Esophagus muscularis mucosa (tissue), 4 donors: ENCODE results near the gene FGF11. TPM values are rescaled to one million over a fixed set of nuclear protein-coding genes. Genes with fewer than 3 reads are reported as not detected.
"Not testable (repeated sequence)": the region's sequence is repeated elsewhere in the genome, so short reads cannot be mapped to it uniquely, and the experiment has no call there.

ENCODE experiments used
- DNase-seq: peaks from one replicate; pipeline ENCODE4 v3.0.0-alpha.2; 2017; ENCODE audit errors: extremely low spot score
- H3K27ac ChIP-seq, 4 donors: fragments of 200-600 bp; sonication (generic); replicated peaks in 1 of 4; 1 replicate in 3 of 4; 2 replicates in 1 of 4; pipeline ENCODE4 v1.5.1; 2016 to 2019; ENCODE audit warnings: mild to moderate bottlenecking in 1 of 4
- H3K27me3 ChIP-seq, 4 donors: fragments of 200-600 bp; sonication (generic); one replicate each; pipeline versions ENCODE4 v1.5.1 to v1.6.0; 2016 to 2019
- H3K36me3 ChIP-seq, 4 donors: fragments of 200-600 bp; sonication (generic); one replicate each; pipeline ENCODE4 v1.5.1; 2016 to 2019
- H3K4me1 ChIP-seq, 4 donors: fragments of 200-600 bp; sonication (generic); one replicate each; pipeline ENCODE4 v1.5.1; 2016 to 2019
- H3K4me3 ChIP-seq, 4 donors: fragments of 200-600 bp; sonication (generic); 1 replicate in 2 of 4; 2 replicates in 2 of 4; pipeline ENCODE4 v1.5.1; 2016 to 2019; ENCODE audit warnings: mild to moderate bottlenecking in 4 of 4, moderate library complexity in 1 of 4
- H3K9me3 ChIP-seq, 4 donors: fragments of 200-600 bp; sonication (generic); 1 replicate in 3 of 4; 2 replicates in 1 of 4; pipeline ENCODE4 v1.5.1; 2016 to 2019
- CTCF ChIP-seq, 3 experiments: fragments of 200-600 bp in 2 of 3; fragments of 450-650 bp in 1 of 3; sonication (generic) in 2 of 3; IDR thresholded peaks; one replicate each; pipeline ENCODE4 v1.5.1; 2017 to 2019; ENCODE audit warnings: antibody characterized with exemption in 3 of 3, mild to moderate bottlenecking in 2 of 3, moderate library complexity in 1 of 3
- EP300 ChIP-seq: sonication (generic); formaldehyde crosslinking; IDR thresholded peaks from one replicate; pipeline ENCODE4 v1.6.1; 2017; ENCODE audit warnings: antibody characterized with exemption
- POLR2A ChIP-seq: fragments of 450-650 bp; IDR thresholded peaks from one replicate; pipeline ENCODE4 v1.6.1; 2017; ENCODE audit warnings: antibody characterized with exemption, moderate library complexity, mild to moderate bottlenecking, low read depth
- POLR2AphosphoS5 ChIP-seq, 2 donors: sonication (generic); formaldehyde crosslinking; IDR thresholded peaks; one replicate each; pipeline ENCODE4 v1.6.1; 2017; ENCODE audit warnings: antibody characterized with exemption in 2 of 2
- WGBS: methylation state at CpG from one replicate; pipeline ENCODE4 v1.1.5; 2018; 5-methylcytosine and 5-hydroxymethylcytosine counted together
- intact Hi-C: fragments of 100-400 bp; cut with DNase I; formaldehyde crosslinking; loops from one replicate; pipeline ENCODE4 v1.15.1; 2023
- total RNA-seq, 4 donors: library from RNA; depleted of rRNA; stranded (reverse); fragments of >200 nt; gene quantifications; one replicate each; pipeline versions ENCODE4 v1.1.0 to v1.2.1, GENCODE V29; 2016

Gene FGF11
- total RNA-seq, 4 donors from 2014 or later: 0.50 to 1.9 (median 1.3) TPM; not detected in 1

- TF ChIP-seq CTCF (IDR thresholded peaks at IDR 0.05) (no peak), EP300 (no peak), POLR2AphosphoS5 (IDR thresholded peaks at IDR 0.05) (no peak), POLR2A (no peak)
- DNase-seq: no peak
- Histone ChIP-seq H3K4me1 (peaks cover 50 to 72% (median 67%) of the 10 kb centered on the region in 4 donors), H3K27ac (peak overlapping the region; percentile 43 to 71 (median 64)), H3K9me3 (no peaks in the 10 kb centered on the region), H3K36me3 (peaks cover 22 to 53% (median 42%) of the 10 kb centered on the region in 4 donors), H3K27me3 (no peaks in the 10 kb centered on the region), H3K4me3 (no peak overlapping the region)
- WGBS: 100% methylated on average over 3 of the region's 3 CpGs
- intact Hi-C loops: no loop called here
Observed at GRCh38 chr17:7467498-7467897, 28.2 kb downstream of the FGF11 start.

- Histone ChIP-seq H3K4me1 (peaks cover 50 to 78% (median 74%) of the 10 kb centered on the region in 4 donors), H3K27ac (peak overlapping the region in 1 of 4 donors; percentile 71), H3K9me3 (no peaks in the 10 kb centered on the region), H3K27me3 (no peaks in the 10 kb centered on the region), H3K36me3 (peaks cover 14 to 45% (median 34%) of the 10 kb centered on the region in 4 donors), H3K4me3 (no peak overlapping the region)
- 95% methylated on average over 10 of the region's 11 CpGs for WGBS
- no peak for TF ChIP-seq POLR2A
- no peak for TF ChIP-seq EP300
- no peak for TF ChIP-seq POLR2AphosphoS5 (IDR thresholded peaks at IDR 0.05)
- TF ChIP-seq CTCF (IDR thresholded peaks at IDR 0.05): no peak
- intact Hi-C loops: no loop called here
- DNase-seq: no peak
Observed at GRCh38 chr17:7468290-7468689, 29.0 kb downstream of the FGF11 start.

- no peak for TF ChIP-seq EP300
- no peak for TF ChIP-seq POLR2AphosphoS5 (IDR thresholded peaks at IDR 0.05)
- 79% methylated on average over 12 of the region's 12 CpGs for WGBS
- no peak for DNase-seq
- H3K4me3 ChIP-seq: no peak overlapping the region
- H3K27ac ChIP-seq: peak overlapping the region in 1 of 4 donors; percentile 7
- intact Hi-C loops: no loop called here
- H3K4me1 ChIP-seq: peaks cover 50 to 85% (median 79%) of the 10 kb centered on the region in 4 donors
- no peaks in the 10 kb centered on the region for H3K9me3 ChIP-seq
- no peaks in the 10 kb centered on the region for H3K27me3 ChIP-seq
- peaks cover 8 to 39% (median 28%) of the 10 kb centered on the region in 4 donors for H3K36me3 ChIP-seq
Observed at GRCh38 chr17:7468804-7469389, 29.6 kb downstream of the FGF11 start.

- Histone ChIP-seq H3K36me3 (peaks cover 8 to 31% (median 19%) of the 10 kb centered on the region in 4 donors), H3K4me1 (peaks cover 58 to 94% (median 87%) of the 10 kb centered on the region in 4 donors)
- H3K27me3 ChIP-seq, intact Hi-C loops, DNase-seq, H3K27ac ChIP-seq, H3K9me3 ChIP-seq, H3K4me3 ChIP-seq: not testable (repeated sequence)
- WGBS: 94% methylated on average over 12 of the region's 12 CpGs
Observed at GRCh38 chr17:7469843-7470242, 30.5 kb downstream of the FGF11 start.

GRCh38 chr17:7470457-7470973, 31.2 kb downstream of the FGF11 start:
- peak overlapping the region in 1 of 4 donors; percentile 20 for H3K27ac ChIP-seq

GRCh38 chr17:7471729-7472128, 32.4 kb downstream of the FGF11 start:
- Histone ChIP-seq H3K4me1 (peaks cover 66 to 99% (median 93%) of the 10 kb centered on the region in 4 donors), H3K4me3 (no peak overlapping the region), H3K36me3 (peaks cover 0 to 14% (median 2%) of the 10 kb centered on the region in 4 donors), H3K27me3 (no peaks in the 10 kb centered on the region), H3K27ac (peak overlapping the region in 2 of 4 donors; percentile 23 to 51), H3K9me3 (no peaks in the 10 kb centered on the region)
- TF ChIP-seq POLR2A: no peak
- no peak for TF ChIP-seq CTCF (IDR thresholded peaks at IDR 0.05)
- TF ChIP-seq POLR2AphosphoS5 (IDR thresholded peaks at IDR 0.05): no peak
- no peak for TF ChIP-seq EP300
- 88% methylated on average over 2 of the region's 2 CpGs for WGBS
- DNase-seq: no peak
- intact Hi-C loops: no loop called here

More at GRCh38 chr17:7470457-7470973, 31.2 kb downstream of the FGF11 start:
- H3K27me3 ChIP-seq, H3K9me3 ChIP-seq, DNase-seq, H3K4me3 ChIP-seq, intact Hi-C loops: not testable (repeated sequence)
- WGBS: 82% methylated on average over 8 of the region's 8 CpGs
- peaks cover 65 to 99% (median 93%) of the 10 kb centered on the region in 4 donors for H3K4me1 ChIP-seq
- H3K36me3 ChIP-seq: peaks cover 5 to 27% (median 13%) of the 10 kb centered on the region in 4 donors

GRCh38 chr17:7474767-7475166, 35.5 kb downstream of the FGF11 start:
- peaks cover 63 to 88% (median 84%) of the 10 kb centered on the region in 4 donors for H3K4me1 ChIP-seq
- WGBS: 96% methylated on average over 8 of the region's 8 CpGs
- not testable (repeated sequence) for H3K36me3 ChIP-seq

More at GRCh38 chr17:7474767-7475166, 35.5 kb downstream of the FGF11 start:
- H3K4me3 ChIP-seq, H3K9me3 ChIP-seq, DNase-seq, H3K27me3 ChIP-seq, intact Hi-C loops: not testable (repeated sequence)
- peak overlapping the region; percentile 100 for H3K27ac ChIP-seq
